ENCODE data around the gene CRYBA4. TPM values are rescaled to one million over a fixed set of nuclear protein-coding genes. Genes with fewer than 3 reads are reported as not detected.

Gene CRYBA4
- total RNA-seq, 1 experiment from 2014 or later = not detected

DNA sequence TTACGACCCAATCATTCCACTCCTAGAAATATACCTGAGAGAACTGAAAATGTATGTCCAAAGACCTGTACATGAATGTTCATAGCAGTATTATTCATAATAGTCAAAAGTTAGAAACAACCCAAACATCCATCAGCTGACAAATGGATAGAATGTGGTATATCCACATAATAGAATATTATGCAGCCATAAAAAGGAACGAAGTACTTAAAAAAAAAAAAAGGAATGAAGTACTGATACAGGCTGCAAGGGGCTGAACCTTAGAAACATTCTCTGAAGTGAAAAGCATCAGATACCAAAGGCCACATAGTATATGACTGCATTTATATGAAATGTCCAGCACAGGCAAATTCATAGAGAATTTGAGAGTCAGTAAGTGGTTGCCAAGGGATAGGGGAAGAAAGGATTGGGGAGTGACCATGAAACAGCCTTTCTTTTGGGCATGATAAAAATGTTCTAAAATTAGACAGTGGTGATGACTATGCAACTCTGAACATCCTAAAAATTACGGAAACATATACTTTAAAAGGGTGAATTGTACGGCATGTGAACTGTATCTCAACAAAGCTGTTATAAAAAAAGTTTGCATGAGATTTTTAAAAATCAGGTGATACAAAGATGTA lies 33.7 kb upstream of the CRYBA4 start:
- no peaks in the 10 kb centered on the region for H3K9me2 ChIP-seq (ENCODE audit: insufficient read depth)
- no peaks in the 10 kb centered on the region for H3F3A ChIP-seq (ENCODE audit: insufficient read depth, low read depth)
- no peaks in the 10 kb centered on the region for H3K9me3 ChIP-seq (ENCODE audit: insufficient read depth, low read depth)
- POLR2A ChIA-PET (ENCODE audit: unreplicated experiment) = no interaction called here
- no peaks in the 10 kb centered on the region; the same call in 1 of the 2 replicates for H4K20me1 ChIP-seq (ENCODE audit: insufficient read depth)
- no TSS peak for BruUV-seq (replicated peaks)
- CTCF ChIA-PET = no interaction called here
- no peaks in the 10 kb centered on the region for H3K36me3 ChIP-seq (ENCODE audit: low read depth)
- H3K4me1 ChIP-seq (replicated peaks; ENCODE audit: insufficient read depth) = no peaks in the 10 kb centered on the region
- H3K27ac ChIP-seq = no peak overlapping the region
- no peak overlapping the region for H2AFZ ChIP-seq
- no peak overlapping the region for H3K4me2 ChIP-seq
- H3K27me3 ChIP-seq (ENCODE audit: insufficient read depth, low read depth) = no peaks in the 10 kb centered on the region
- no peak for TF ChIP-seq EZH2 (IDR thresholded peaks at IDR 0.05; ENCODE audit: low read depth)
- TF ChIP-seq, protein P1, sequence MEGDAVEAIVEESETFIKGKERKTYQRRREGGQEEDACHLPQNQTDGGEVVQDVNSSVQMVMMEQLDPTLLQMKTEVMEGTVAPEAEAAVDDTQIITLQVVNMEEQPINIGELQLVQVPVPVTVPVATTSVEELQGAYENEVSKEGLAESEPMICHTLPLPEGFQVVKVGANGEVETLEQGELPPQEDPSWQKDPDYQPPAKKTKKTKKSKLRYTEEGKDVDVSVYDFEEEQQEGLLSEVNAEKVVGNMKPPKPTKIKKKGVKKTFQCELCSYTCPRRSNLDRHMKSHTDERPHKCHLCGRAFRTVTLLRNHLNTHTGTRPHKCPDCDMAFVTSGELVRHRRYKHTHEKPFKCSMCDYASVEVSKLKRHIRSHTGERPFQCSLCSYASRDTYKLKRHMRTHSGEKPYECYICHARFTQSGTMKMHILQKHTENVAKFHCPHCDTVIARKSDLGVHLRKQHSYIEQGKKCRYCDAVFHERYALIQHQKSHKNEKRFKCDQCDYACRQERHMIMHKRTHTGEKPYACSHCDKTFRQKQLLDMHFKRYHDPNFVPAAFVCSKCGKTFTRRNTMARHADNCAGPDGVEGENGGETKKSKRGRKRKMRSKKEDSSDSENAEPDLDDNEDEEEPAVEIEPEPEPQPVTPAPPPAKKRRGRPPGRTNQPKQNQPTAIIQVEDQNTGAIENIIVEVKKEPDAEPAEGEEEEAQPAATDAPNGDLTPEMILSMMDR (conservative IDR thresholded peaks at IDR 0.05) = no peak
- no peak for DNase-seq
- intact Hi-C loops (cut with micrococcal nuclease; ENCODE audit: unreplicated experiment) = no loop called here
- H3K4me3 ChIP-seq = no peak overlapping the region
- H3K79me2 ChIP-seq (ENCODE audit: low read depth) = no peaks in the 10 kb centered on the region

DNA sequence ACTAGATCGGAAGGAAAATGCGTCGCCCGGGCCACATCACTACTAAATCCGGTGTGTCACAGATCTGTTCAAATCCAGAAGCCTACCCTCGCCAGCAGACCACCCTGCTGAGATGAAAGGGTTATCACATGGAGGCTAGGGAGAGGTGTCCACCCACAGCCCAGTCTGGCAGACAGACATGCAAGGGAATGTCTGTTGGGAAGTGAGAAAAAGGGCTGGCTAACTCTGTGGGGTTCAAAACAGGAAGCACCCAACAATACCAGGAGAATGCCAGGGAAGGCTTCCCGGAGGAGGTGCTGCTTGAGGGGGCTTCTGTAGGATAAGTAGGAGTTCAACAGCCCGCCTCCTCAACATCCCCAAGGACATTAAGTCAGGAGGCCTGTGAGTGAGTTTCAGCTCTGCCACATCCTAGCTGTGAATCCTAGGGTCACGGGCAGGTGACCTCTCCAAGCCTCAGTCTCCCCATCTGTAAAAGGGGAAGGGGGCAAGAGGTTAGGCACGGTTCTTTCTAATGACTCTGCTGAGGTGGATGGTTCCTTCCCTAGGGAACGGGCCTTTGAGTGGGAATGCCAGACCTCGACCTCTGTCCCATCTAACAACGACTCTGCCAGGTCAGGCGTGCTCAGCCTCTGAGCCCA lies 32.9 kb upstream of the CRYBA4 start:
- H4K20me1 ChIP-seq (ENCODE audit: insufficient read depth) = no peaks in the 10 kb centered on the region; the same call in 1 of the 2 replicates
- H2AFZ ChIP-seq = peak overlapping the region; percentile 97
- ChIA-PET CTCF (no interaction called here), POLR2A (ENCODE audit: unreplicated experiment) (no interaction called here)
- H3F3A ChIP-seq (ENCODE audit: insufficient read depth, low read depth) = no peaks in the 10 kb centered on the region
- H3K9me3 ChIP-seq (ENCODE audit: insufficient read depth, low read depth) = no peaks in the 10 kb centered on the region
- H3K4me2 ChIP-seq = peak overlapping the region; percentile 96
- intact Hi-C loops (cut with micrococcal nuclease; ENCODE audit: unreplicated experiment) = no loop called here
- H3K27ac ChIP-seq = no peak overlapping the region
- H3K36me3 ChIP-seq (ENCODE audit: low read depth) = no peaks in the 10 kb centered on the region
- H3K79me2 ChIP-seq (ENCODE audit: low read depth) = no peaks in the 10 kb centered on the region
- H3K27me3 ChIP-seq (ENCODE audit: insufficient read depth, low read depth) = no peaks in the 10 kb centered on the region
- no peak for DNase-seq
- TSS peak; percentile 46 for BruUV-seq (replicated peaks)
- peak overlapping the region; percentile 64 for H3K4me3 ChIP-seq
- H3K4me1 ChIP-seq (replicated peaks; ENCODE audit: insufficient read depth) = no peaks in the 10 kb centered on the region
- no peak for TF ChIP-seq EZH2 (IDR thresholded peaks at IDR 0.05; ENCODE audit: low read depth)
- TF ChIP-seq, protein P1 (conservative IDR thresholded peaks at IDR 0.05) = no peak
- no peaks in the 10 kb centered on the region for H3K9me2 ChIP-seq (ENCODE audit: insufficient read depth)

DNA sequence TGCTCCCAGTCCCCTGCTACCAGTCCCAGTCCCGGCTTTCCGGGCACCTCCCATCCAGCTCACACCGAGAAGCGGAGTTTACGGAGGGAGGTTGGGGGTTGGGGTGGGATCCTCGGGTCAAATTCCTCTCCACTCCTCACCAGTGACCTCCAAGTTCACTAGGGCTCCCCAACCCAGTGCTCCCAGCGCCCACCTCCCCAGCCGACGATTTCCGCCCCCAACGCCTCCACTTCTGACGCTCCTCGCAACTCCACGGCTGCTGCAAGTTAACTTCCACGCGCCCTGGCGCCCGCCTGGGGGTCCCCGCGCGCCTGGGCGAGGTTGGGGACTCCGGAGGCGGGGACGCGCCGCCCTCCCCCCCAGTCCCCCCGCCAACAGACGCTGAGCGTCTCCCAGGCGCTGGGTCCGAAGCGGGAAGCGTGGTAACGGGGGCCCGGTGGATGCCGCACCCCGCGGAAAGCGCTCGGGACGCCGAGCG lies 32.4 kb upstream of the CRYBA4 start:
- no peaks in the 10 kb centered on the region for H3K9me3 ChIP-seq (ENCODE audit: insufficient read depth, low read depth)
- no peaks in the 10 kb centered on the region for H3K4me1 ChIP-seq (replicated peaks; ENCODE audit: insufficient read depth)
- DNase-seq = no peak
- peaks cover 4% of the 10 kb centered on the region; the same call in 1 of the 2 replicates for H3K27me3 ChIP-seq (ENCODE audit: insufficient read depth, low read depth)
- no peaks in the 10 kb centered on the region for H3F3A ChIP-seq (ENCODE audit: insufficient read depth, low read depth)
- H4K20me1 ChIP-seq (ENCODE audit: insufficient read depth) = no peaks in the 10 kb centered on the region; the same call in 1 of the 2 replicates
- POLR2A ChIA-PET (ENCODE audit: unreplicated experiment) = no interaction called here
- H3K4me3 ChIP-seq = peak overlapping the region; percentile 64
- peak overlapping the region; percentile 97 for H2AFZ ChIP-seq
- peak overlapping the region; percentile 96 for H3K4me2 ChIP-seq
- H3K79me2 ChIP-seq (ENCODE audit: low read depth) = no peaks in the 10 kb centered on the region
- BruUV-seq (replicated peaks) = no TSS peak
- CTCF ChIA-PET = no interaction called here
- no peak for TF ChIP-seq EZH2 (IDR thresholded peaks at IDR 0.05; ENCODE audit: low read depth)
- TF ChIP-seq, protein P1 (conservative IDR thresholded peaks at IDR 0.05) = no peak
- H3K27ac ChIP-seq = no peak overlapping the region
- no peaks in the 10 kb centered on the region for H3K9me2 ChIP-seq (ENCODE audit: insufficient read depth)
- H3K36me3 ChIP-seq (ENCODE audit: low read depth) = no peaks in the 10 kb centered on the region
- intact Hi-C loops (cut with micrococcal nuclease; ENCODE audit: unreplicated experiment) = no loop called here

Measured in PC-9 (cell line).